Measurements from ENCODE around the gene MAPK11.

Gene MAPK11

DNA sequence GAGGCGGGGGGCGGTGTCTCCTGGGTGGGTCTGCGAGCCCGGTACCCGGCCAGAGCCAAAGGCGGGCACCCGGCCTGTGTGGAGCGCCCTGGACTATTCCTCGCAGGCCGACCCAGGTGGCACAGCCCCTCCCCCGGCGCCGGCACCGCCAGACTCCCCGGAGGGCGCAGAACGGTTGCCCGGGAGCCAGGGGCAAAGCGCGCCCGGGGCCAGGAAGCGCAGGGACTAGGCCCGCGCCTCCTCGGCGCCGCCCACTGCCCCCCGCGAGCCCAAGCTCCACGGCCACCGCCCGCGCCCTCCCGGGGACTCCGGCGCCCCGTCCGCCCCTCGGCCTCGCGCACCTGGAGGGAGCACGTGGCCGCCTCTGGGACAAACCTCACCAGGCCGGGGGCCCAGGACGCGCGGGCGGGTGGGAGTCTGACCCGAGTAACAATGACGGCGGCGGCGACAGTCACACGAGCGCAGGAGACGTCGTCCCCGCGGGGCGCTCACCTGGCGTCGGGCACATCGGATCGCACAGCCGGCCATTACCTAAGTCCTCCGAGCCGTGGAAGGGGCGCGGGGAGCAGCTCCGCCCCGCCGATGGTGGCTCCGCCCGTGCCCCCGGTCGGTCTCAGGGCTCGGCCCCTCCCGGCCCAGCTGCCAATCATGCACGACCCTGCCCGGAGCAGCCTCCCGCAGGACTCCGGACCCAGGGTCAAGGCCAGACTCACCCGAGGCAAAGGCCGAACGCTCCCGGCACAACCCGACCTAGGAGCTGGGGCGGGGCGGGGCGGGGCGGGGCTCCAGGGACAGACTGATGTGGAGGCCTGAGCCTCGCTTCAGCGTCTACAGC, 29.8 kb upstream of the MAPK11 start:
- H3K27me3 Mint-ChIP-seq (ENCODE audit: low read depth), result no peaks in the 10 kb centered on the region
- peaks cover 45% of the 10 kb centered on the region for H3K4me1 Mint-ChIP-seq
- H3K27ac Mint-ChIP-seq, result no peak overlapping the region
- H3K4me3 Mint-ChIP-seq, result no peak overlapping the region
- TF ChIP-seq, protein P1, sequence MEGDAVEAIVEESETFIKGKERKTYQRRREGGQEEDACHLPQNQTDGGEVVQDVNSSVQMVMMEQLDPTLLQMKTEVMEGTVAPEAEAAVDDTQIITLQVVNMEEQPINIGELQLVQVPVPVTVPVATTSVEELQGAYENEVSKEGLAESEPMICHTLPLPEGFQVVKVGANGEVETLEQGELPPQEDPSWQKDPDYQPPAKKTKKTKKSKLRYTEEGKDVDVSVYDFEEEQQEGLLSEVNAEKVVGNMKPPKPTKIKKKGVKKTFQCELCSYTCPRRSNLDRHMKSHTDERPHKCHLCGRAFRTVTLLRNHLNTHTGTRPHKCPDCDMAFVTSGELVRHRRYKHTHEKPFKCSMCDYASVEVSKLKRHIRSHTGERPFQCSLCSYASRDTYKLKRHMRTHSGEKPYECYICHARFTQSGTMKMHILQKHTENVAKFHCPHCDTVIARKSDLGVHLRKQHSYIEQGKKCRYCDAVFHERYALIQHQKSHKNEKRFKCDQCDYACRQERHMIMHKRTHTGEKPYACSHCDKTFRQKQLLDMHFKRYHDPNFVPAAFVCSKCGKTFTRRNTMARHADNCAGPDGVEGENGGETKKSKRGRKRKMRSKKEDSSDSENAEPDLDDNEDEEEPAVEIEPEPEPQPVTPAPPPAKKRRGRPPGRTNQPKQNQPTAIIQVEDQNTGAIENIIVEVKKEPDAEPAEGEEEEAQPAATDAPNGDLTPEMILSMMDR (IDR thresholded peaks at IDR 0.05; ENCODE audit: unreplicated experiment in 3 of 3), result no peak
- no peaks in the 10 kb centered on the region for H3K36me3 Mint-ChIP-seq (ENCODE audit: low read depth)
- no peaks in the 10 kb centered on the region for H3K9me3 Mint-ChIP-seq

GRCh38 chr22:50298937-50299784, 29.0 kb upstream of the MAPK11 start:
- H3K27me3 Mint-ChIP-seq (ENCODE audit: low read depth), result no peaks in the 10 kb centered on the region
- TF ChIP-seq, protein P1 (IDR thresholded peaks at IDR 0.05; ENCODE audit: unreplicated experiment in 3 of 3), result no peak
- peak overlapping the region; percentile 35 to 57 (median 47) for H3K4me3 Mint-ChIP-seq
- H3K9me3 Mint-ChIP-seq, result no peaks in the 10 kb centered on the region
- H3K36me3 Mint-ChIP-seq (ENCODE audit: low read depth), result no peaks in the 10 kb centered on the region
- H3K4me1 Mint-ChIP-seq, result peaks cover 41% of the 10 kb centered on the region
- no peak overlapping the region for H3K27ac Mint-ChIP-seq

GRCh38 chr22:50298266-50298637, 28.1 kb upstream of the MAPK11 start:
- H3K4me1 Mint-ChIP-seq, result peaks cover 35% of the 10 kb centered on the region
- H3K36me3 Mint-ChIP-seq (ENCODE audit: low read depth), result no peaks in the 10 kb centered on the region
- H3K27ac Mint-ChIP-seq, result peak overlapping the region in 1 of 3 experiments; percentile 22
- no peaks in the 10 kb centered on the region for H3K27me3 Mint-ChIP-seq (ENCODE audit: low read depth)
- no peaks in the 10 kb centered on the region for H3K9me3 Mint-ChIP-seq
- TF ChIP-seq, protein P1 (IDR thresholded peaks at IDR 0.05; ENCODE audit: unreplicated experiment in 3 of 3), result no peak
- no peak overlapping the region for H3K4me3 Mint-ChIP-seq

DNA sequence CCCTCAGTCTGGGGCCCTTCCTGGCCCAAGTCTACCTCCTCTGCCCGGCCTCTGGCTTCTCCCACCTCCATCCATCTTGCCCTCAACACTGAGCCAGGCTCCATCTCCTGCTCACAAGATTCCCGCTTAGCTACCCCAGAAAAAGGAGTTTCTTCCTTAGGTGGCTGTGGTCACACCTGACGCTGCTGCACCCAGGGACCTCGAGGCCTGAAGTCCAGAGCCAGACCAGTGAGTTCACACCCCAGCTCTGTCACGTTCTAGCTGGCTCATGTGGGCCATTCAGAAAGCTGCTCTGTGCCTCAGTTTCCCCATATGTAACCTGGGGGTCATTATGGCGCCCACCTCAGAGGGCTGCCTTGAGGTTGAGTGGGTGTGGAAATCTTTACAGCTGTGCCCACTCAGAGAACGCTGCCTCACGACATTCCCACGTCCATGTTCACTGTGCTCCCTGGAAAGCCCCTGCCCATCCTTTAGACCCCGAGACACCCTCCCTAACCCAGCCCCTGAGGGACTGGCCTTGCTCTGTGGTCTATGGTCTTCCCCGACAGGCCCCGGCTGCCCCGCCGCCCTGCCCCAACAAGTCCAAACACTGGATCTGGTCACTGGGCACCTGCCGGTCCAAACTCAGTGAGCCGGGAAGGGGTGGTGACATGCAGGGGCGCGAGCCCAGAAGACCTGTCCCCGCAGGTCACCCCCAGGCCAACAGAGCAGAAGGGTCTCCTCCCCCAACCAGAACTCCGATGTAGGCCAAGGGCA, 27.5 kb upstream of the MAPK11 start:
- Mint-ChIP-seq H3K4me1 (peaks cover 33% of the 10 kb centered on the region), H3K27ac (peak overlapping the region; percentile 36 to 84 (median 40)), H3K27me3 (ENCODE audit: low read depth) (no peaks in the 10 kb centered on the region), H3K4me3 (peak overlapping the region; percentile 16 to 25 (median 20)), H3K9me3 (no peaks in the 10 kb centered on the region), H3K36me3 (ENCODE audit: low read depth) (peaks cover 1% of the 10 kb centered on the region)
- TF ChIP-seq, protein P1 (IDR thresholded peaks at IDR 0.05; ENCODE audit: unreplicated experiment in 3 of 3), result no peak

DNA sequence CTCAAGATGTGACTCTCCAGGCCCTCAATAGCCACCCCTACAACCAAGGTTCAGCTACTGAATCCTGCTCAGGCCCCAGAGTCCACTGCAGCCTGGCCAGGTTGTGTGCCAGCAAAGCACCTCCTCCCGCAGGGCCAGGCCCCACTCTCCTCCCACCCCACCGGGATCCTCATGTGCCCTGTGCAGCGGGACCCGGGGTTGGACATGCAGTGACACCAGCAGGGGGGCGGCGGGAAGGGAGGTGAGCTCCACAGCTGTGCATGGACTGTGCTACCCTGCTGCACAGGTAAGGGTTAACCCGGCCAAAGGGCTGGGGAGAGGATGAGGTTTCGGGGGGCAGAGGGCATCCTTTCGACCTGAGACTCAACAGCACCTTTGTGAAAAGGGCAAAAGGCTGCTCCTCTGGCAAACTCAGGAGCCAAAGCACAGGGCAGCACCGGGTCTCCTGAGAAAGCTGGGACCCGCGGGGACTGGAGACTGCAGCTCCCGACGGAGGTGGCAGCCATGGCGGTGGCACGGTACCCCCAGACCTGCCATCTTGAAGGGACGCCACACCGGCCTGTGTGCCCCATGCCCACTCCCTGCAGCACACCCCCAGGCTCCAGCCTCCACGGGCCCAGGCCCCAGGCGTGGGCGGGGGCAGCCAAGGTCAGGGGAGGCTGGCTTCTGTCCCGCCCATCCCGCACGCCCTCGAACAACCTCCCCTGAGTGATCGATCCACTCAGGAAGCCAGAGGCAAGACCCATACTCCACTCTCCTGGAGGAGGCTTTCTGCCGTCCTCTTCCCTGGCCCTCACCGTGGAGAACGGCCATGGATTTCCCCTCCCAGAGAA, 26.7 kb upstream of the MAPK11 start:
- Mint-ChIP-seq H3K4me3 (peak overlapping the region in 1 of 3 experiments; percentile 20), H3K27ac (peak overlapping the region; percentile 36 to 84 (median 40)), H3K4me1 (peaks cover 28% of the 10 kb centered on the region), H3K9me3 (no peaks in the 10 kb centered on the region), H3K36me3 (ENCODE audit: low read depth) (peaks cover 4% of the 10 kb centered on the region), H3K27me3 (ENCODE audit: low read depth) (no peaks in the 10 kb centered on the region)
- TF ChIP-seq, protein P1 (IDR thresholded peaks at IDR 0.05; ENCODE audit: unreplicated experiment in 3 of 3), result no peak

All from nephron (organoid).